ENCODE data around the gene MPZL1.

DNA sequence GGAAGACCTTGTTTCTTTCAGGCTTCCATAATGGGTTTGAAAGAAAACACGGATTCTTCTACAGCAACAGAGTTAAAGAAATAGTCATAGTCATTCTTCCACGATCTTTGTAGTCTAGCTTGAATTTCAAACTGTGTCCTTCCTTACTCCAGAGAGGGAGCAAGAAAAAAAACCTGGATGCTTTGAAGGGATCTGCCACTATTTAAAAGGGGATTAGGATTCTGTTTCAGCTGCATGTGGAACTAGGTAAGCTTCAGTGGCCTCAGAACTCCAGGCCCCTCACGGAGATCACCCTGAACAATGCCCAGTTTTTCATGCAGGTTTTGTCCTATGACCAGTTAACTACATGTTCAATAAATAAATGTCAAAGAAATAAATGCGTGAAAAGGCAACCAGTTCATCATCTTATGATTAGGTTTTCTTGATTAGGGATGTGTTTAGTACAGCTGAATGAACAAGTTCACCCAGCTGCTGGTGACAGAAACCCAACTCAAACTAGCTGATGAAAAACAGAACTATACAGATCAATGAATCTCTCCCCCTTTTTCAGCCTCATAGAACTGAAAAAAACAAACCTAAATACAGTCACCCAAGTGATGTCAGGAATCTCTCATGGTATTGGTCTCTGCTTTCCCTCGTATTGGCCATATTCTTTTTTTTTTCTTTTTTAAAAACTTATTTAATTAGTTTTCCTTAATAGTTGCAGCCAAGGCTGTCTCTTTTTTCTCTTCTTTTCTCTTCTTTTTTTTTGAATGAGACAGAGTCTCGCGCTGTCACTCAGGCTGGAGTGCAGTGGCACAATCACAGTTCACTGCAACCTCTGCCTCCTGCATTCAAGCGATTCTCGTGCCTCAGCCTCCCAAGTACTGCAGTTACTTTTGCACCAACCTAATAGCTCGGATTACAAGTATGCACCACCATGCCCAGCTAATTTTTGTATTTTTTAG lies 14.6 kb upstream of the MPZL1 start:
- TF ChIP-seq EP300 (IDR thresholded peaks at IDR 0.05; ENCODE audit: low read depth) = no peak
- TF ChIP-seq, protein P1, sequence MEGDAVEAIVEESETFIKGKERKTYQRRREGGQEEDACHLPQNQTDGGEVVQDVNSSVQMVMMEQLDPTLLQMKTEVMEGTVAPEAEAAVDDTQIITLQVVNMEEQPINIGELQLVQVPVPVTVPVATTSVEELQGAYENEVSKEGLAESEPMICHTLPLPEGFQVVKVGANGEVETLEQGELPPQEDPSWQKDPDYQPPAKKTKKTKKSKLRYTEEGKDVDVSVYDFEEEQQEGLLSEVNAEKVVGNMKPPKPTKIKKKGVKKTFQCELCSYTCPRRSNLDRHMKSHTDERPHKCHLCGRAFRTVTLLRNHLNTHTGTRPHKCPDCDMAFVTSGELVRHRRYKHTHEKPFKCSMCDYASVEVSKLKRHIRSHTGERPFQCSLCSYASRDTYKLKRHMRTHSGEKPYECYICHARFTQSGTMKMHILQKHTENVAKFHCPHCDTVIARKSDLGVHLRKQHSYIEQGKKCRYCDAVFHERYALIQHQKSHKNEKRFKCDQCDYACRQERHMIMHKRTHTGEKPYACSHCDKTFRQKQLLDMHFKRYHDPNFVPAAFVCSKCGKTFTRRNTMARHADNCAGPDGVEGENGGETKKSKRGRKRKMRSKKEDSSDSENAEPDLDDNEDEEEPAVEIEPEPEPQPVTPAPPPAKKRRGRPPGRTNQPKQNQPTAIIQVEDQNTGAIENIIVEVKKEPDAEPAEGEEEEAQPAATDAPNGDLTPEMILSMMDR (IDR thresholded peaks at IDR 0.05) = no peak
